SK-N-SH (cell line): ENCODE results near the gene IL17RC. TPM values are rescaled to one million over a fixed set of nuclear protein-coding genes. Genes with fewer than 3 reads are reported as not detected.
A peak's percentile ranks its signal among the peaks of the same experiment; 100 is the strongest.

Experiments
- CTCF ChIA-PET: fragments of 300-600, 350-600 bp; formaldehyde crosslinking; extraction: SDS; loops from one replicate; lab custom pipeline; 2021; lab: Yijun Ruan, JAX
- POLR2A ChIA-PET: fragments of 350-600 bp; sonication (Branson Sonifier 250); formaldehyde crosslinking; extraction: SDS; loops from one replicate; lab custom pipeline; 2020; ENCODE audit warnings: antibody characterized with exemption, inconsistent platforms; lab: Yijun Ruan, JAX
- DNase-seq: peaks from one replicate; pipeline ENCODE4 v3.0.0; 2012
- H2AFZ ChIP-seq: fragments of 200-600 bp; sonication (generic); 2 replicates; pipeline ENCODE4 v1.8.1; 2016; ENCODE audit warnings: antibody characterized with exemption, mild to moderate bottlenecking, low read depth
- H3F3A ChIP-seq: fragments of 200-600 bp; sonication (generic); replicated peaks from 2 replicates; pipeline ENCODE3; 2016; ENCODE audit warnings: antibody characterized with exemption, mild to moderate bottlenecking; ENCODE audit not compliant: insufficient read depth
- H3K27ac ChIP-seq, 2 experiments: fragments of 200-500 bp in 1 of 2; fragments of 200-600 bp in 1 of 2; sonication (Bioruptor generic) in 1 of 2; sonication (generic), shearing (Covaris generic) in 1 of 2; 2 replicates each; pipeline versions ENCODE4 v1.5.1 to v1.6.1; 2014 to 2016; ENCODE audit warnings: low read depth in 2 of 2, inconsistent platforms in 1 of 2, low read length in 1 of 2, mild to moderate bottlenecking in 1 of 2, mixed read lengths in 1 of 2
- H3K27me3 ChIP-seq: fragments of 200-600 bp; sonication (generic), shearing (Covaris generic); 2 replicates; pipeline ENCODE4 v1.6.1; 2016; ENCODE audit warnings: mixed run types; ENCODE audit not compliant: insufficient read depth
- H3K36me3 ChIP-seq, 2 experiments: fragments of 200-500 bp in 1 of 2; fragments of 200-600 bp in 1 of 2; sonication (Bioruptor generic) in 1 of 2; sonication (generic) in 1 of 2; replicated peaks in 1 of 2; 2 replicates each; pipeline versions ENCODE3 to v1.5.1; 2014 to 2016; ENCODE audit warnings: low read length in 1 of 2, mild to moderate bottlenecking in 1 of 2; ENCODE audit not compliant: insufficient read depth in 2 of 2, control insufficient read depth in 1 of 2
- H3K4me1 ChIP-seq, 2 experiments: fragments of 200-500 bp in 1 of 2; fragments of 200-600 bp in 1 of 2; sonication (Bioruptor generic) in 1 of 2; sonication (generic), shearing (Covaris generic) in 1 of 2; 2 replicates each; pipeline versions ENCODE4 v1.5.1 to v1.6.1; 2014 to 2016; ENCODE audit warnings: low read depth in 1 of 2, low read length in 1 of 2, mixed run types in 1 of 2; ENCODE audit not compliant: insufficient read depth in 2 of 2, control insufficient read depth in 1 of 2
- H3K4me2 ChIP-seq: fragments of 200-600 bp; sonication (generic), shearing (Covaris generic); 2 replicates; pipeline ENCODE4 v1.6.1; 2017; ENCODE audit warnings: mixed run types
- H3K4me3 ChIP-seq, 2 experiments: fragments of 200-500 bp in 1 of 2; fragments of 200-600 bp in 1 of 2; sonication (Bioruptor generic) in 1 of 2; sonication (generic), shearing (Covaris generic) in 1 of 2; 2 replicates each; pipeline versions ENCODE4 v1.5.1 to v1.8.1; 2014 to 2016; ENCODE audit warnings: low read depth in 2 of 2, inconsistent platforms in 1 of 2, low read length in 1 of 2, mild to moderate bottlenecking in 1 of 2, mixed read lengths in 1 of 2, moderate library complexity in 1 of 2
- H3K79me2 ChIP-seq: fragments of 200-600 bp; sonication (generic); 2 replicates; pipeline ENCODE4 v1.8.1; 2017; ENCODE audit warnings: mild to moderate bottlenecking; ENCODE audit not compliant: insufficient read depth
- H3K9ac ChIP-seq: fragments of 200-600 bp; sonication (generic); 2 replicates; pipeline ENCODE4 v1.6.1; 2017; ENCODE audit warnings: mixed run types
- H3K9me2 ChIP-seq: fragments of 200-600 bp; sonication (generic); 2 replicates; pipeline ENCODE4 v1.6.1; 2017; ENCODE audit warnings: mixed run types
- H3K9me3 ChIP-seq: fragments of 200-600 bp; sonication (generic); 2 replicates; pipeline ENCODE4 v1.6.1; 2017; ENCODE audit warnings: mixed run types, mild to moderate bottlenecking, moderate library complexity
- H4K20me1 ChIP-seq: fragments of 200-600 bp; sonication (generic); 2 replicates; pipeline ENCODE4 v1.6.1; 2017; ENCODE audit warnings: mild to moderate bottlenecking, mixed run types; ENCODE audit not compliant: insufficient read depth
- CHD2 ChIP-seq: fragments of 150-350 bp; IDR thresholded peaks from 2 replicates; pipeline ENCODE4 v1.6.1; 2018; ENCODE audit warnings: low read length; ENCODE audit not compliant: partially characterized antibody
- EZH2phosphoT487 ChIP-seq: fragments of 200-600 bp; sonication (generic); IDR thresholded peaks from 2 replicates; pipeline ENCODE4 v1.6.1; 2017; ENCODE audit warnings: low read depth, mixed run types, mild to moderate bottlenecking, antibody characterized with exemption, moderate library complexity, borderline replicate concordance
- FOSL2 ChIP-seq: IDR thresholded peaks from 2 replicates; pipeline ENCODE4 v1.4.0; 2012; ENCODE audit warnings: low read depth, mild to moderate bottlenecking, moderate library complexity, borderline replicate concordance
- IRF3 ChIP-seq: fragments of 150-350 bp; IDR thresholded peaks from 2 replicates; pipeline ENCODE4 v1.6.1; 2016; ENCODE audit warnings: mild to moderate bottlenecking, low read depth, low read length
- PBX3 ChIP-seq: IDR thresholded peaks from 2 replicates; pipeline ENCODE4; 2012
- RCOR1 ChIP-seq: fragments of 150-350 bp; IDR thresholded peaks from 2 replicates; pipeline ENCODE4 v1.6.1; 2017; ENCODE audit warnings: antibody characterized with exemption, low read length
- REST ChIP-seq: IDR thresholded peaks from 2 replicates; pipeline ENCODE4 v1.6.1; 2012; ENCODE audit warnings: mild to moderate bottlenecking, low read depth, low read length, moderate library complexity
- SIN3A ChIP-seq: IDR thresholded peaks from 2 replicates; pipeline ENCODE4 v1.6.1; 2012; ENCODE audit warnings: low read depth, mild to moderate bottlenecking, low read length, moderate library complexity, borderline replicate concordance
- TAF1 ChIP-seq: IDR thresholded peaks from 2 replicates; pipeline ENCODE4 v1.6.1; 2012; ENCODE audit warnings: low read depth, mild to moderate bottlenecking, low read length, moderate library complexity, borderline replicate concordance
- TEAD4 ChIP-seq: IDR thresholded peaks from 2 replicates; pipeline ENCODE4 v1.4.0; 2012; ENCODE audit warnings: mild to moderate bottlenecking, borderline replicate concordance; ENCODE audit not compliant: insufficient read depth
- USF1 ChIP-seq: IDR thresholded peaks from 2 replicates; pipeline ENCODE4 v1.4.0; 2012; ENCODE audit warnings: low read depth, borderline replicate concordance
- YY1 ChIP-seq: IDR thresholded peaks from 2 replicates; pipeline ENCODE4 v1.4.0; 2012; ENCODE audit warnings: low read depth, mild to moderate bottlenecking
- ZBTB33 ChIP-seq: IDR thresholded peaks from 2 replicates; pipeline ENCODE4 v1.4.0; 2012; ENCODE audit warnings: low read depth, borderline replicate concordance
- WGBS: methylation state at CpG from one replicate; pipeline ENCODE4 v1.1.6; 2017; ENCODE audit warnings: low lambda C conversion rate; 5-methylcytosine and 5-hydroxymethylcytosine counted together
- polyA plus RNA-seq, 3 experiments: library from polyadenylated mRNA; depleted of rRNA; stranded (reverse); fragments of >200 nt; gene quantifications; 2 replicates each; pipeline ENCODE4 v1.2.3, GENCODE V29; 2012

The IL17RC gene
- polyA plus RNA-seq, 1 of the 3 experiments (the other 2 are of a cell fraction) = 17.3 TPM

- TF ChIP-seq IRF3 = no peak
- no peak for TF ChIP-seq TEAD4
- 0 out of 2 replicates have a peak, but pooled peaks have one; percentile 49 for TF ChIP-seq YY1
Observed at GRCh38 chr3:9932843-9933560, 16.1 kb downstream of the IL17RC start (continued).

- Histone ChIP-seq H3K9me3 (no peaks in the 10 kb centered on the region), H4K20me1 (no peaks in the 10 kb centered on the region), H3K4me1 (peaks cover 12 to 19% of the 10 kb centered on the region in 2 experiments), H3K27ac (peak within 1 kb of the TSS; percentile 88 to 91), H3F3A (peaks cover 9% of the 10 kb centered on the region), H3K36me3 (peaks cover 9 to 19% of the 10 kb centered on the region in 2 experiments), H3K4me3 (peak within 1 kb of the TSS; percentile 75 to 83), H3K79me2 (peaks cover 20% of the 10 kb centered on the region; the same call in 1 of the 2 replicates), H2AFZ (peak within 1 kb of the TSS; percentile 96), H3K27me3 (no peaks in the 10 kb centered on the region), H3K4me2 (peak within 1 kb of the TSS; percentile 92), H3K9me2 (no peaks in the 10 kb centered on the region), H3K9ac (peak within 1 kb of the TSS; percentile 83)
- under 1% methylated on average over 40 of the region's 50 CpGs for WGBS
- peak; percentile 96 for DNase-seq
- POLR2A ChIA-PET = interaction anchor here (0.7 to 3.8 kb wide), 17 partner anchors 10 to 314 kb away, joined by 3 to 58 read pairs (median 4); partner anchors contain the start of genes ARPC4, BRK1, EMC3 and FANCD2
- CTCF ChIA-PET = interaction anchor here (0.8 to 5.5 kb wide), 19 partner anchors 9 to 805 kb away, joined by 3 to 38 read pairs (median 5); partner anchors contain the start of genes ARPC4, CIDEC, EMC3 and IL17RC
- TF ChIP-seq PBX3 = no peak
- peak; percentile 45; the same call in 1 of the 2 replicates for TF ChIP-seq TAF1
- TF ChIP-seq IRF3 = no peak; the same call in 1 of the 2 replicates
- no peak for TF ChIP-seq ZBTB33
- peak; percentile 43; the same call in 1 of the 2 replicates for TF ChIP-seq USF1
- no peak for TF ChIP-seq REST
- TF ChIP-seq CHD2 = peak; percentile 74
- no peak for TF ChIP-seq EZH2phosphoT487
- TF ChIP-seq RCOR1 = 0 out of 2 replicates have a peak, but pooled peaks have one; percentile 52
- TF ChIP-seq SIN3A = peak; percentile 86; the same call in 1 of the 2 replicates
- no peak for TF ChIP-seq FOSL2
Observed at GRCh38 chr3:9933561-9934234, 16.8 kb downstream of the IL17RC start, which contains the start of gene CRELD1. Gene CRELD1 (plus strand): TSS chr3:9933834. CDS start chr3:9934439, 605 bp downstream.
